Coronary artery (tissue), 2 donors: ENCODE measurements around the gene PLXNA3.

Experiments
- DNase-seq: peaks from one replicate; pipeline ENCODE4 v3.0.0-alpha.2; 2017; ENCODE audit warnings: low spot score
- H3K27ac ChIP-seq, 2 donors: fragments of 200-600 bp; sonication (generic); one replicate each; pipeline ENCODE4 v1.5.1; 2016 to 2019
- H3K4me3 ChIP-seq: fragments of 200-600 bp; sonication (generic); 2 replicates; pipeline ENCODE4 v1.5.1; 2016; ENCODE audit warnings: mild to moderate bottlenecking, moderate library complexity
- TF ChIP-seq, protein P1 (sequence below): fragments of 200-600 bp; sonication (generic); IDR thresholded peaks from one replicate; pipeline ENCODE4 v1.5.1; 2019; ENCODE audit warnings: antibody characterized with exemption

The PLXNA3 gene

DNA sequence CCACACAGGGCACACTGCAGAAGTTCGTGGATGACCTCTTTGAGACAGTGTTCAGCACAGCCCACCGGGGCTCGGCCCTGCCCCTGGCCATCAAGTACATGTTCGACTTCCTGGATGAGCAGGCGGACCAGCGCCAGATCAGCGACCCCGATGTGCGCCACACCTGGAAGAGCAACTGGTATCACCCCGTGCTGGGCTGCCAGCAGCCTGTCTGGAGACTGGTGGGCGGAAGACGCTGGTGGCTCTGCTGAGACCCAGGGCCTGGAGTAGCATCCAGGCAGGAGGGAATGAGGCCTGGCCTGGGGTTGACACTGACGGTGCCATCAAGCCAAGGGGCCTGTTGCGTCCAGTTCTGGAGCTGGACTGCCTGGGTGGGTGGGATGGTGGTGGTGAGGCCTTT is 12.4 kb downstream of the PLXNA3 start:
- TF ChIP-seq, protein P1, sequence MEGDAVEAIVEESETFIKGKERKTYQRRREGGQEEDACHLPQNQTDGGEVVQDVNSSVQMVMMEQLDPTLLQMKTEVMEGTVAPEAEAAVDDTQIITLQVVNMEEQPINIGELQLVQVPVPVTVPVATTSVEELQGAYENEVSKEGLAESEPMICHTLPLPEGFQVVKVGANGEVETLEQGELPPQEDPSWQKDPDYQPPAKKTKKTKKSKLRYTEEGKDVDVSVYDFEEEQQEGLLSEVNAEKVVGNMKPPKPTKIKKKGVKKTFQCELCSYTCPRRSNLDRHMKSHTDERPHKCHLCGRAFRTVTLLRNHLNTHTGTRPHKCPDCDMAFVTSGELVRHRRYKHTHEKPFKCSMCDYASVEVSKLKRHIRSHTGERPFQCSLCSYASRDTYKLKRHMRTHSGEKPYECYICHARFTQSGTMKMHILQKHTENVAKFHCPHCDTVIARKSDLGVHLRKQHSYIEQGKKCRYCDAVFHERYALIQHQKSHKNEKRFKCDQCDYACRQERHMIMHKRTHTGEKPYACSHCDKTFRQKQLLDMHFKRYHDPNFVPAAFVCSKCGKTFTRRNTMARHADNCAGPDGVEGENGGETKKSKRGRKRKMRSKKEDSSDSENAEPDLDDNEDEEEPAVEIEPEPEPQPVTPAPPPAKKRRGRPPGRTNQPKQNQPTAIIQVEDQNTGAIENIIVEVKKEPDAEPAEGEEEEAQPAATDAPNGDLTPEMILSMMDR: no peak
- Histone ChIP-seq H3K27ac (no peak overlapping the region), H3K4me3 (no peak overlapping the region)
- no peak for DNase-seq

DNA sequence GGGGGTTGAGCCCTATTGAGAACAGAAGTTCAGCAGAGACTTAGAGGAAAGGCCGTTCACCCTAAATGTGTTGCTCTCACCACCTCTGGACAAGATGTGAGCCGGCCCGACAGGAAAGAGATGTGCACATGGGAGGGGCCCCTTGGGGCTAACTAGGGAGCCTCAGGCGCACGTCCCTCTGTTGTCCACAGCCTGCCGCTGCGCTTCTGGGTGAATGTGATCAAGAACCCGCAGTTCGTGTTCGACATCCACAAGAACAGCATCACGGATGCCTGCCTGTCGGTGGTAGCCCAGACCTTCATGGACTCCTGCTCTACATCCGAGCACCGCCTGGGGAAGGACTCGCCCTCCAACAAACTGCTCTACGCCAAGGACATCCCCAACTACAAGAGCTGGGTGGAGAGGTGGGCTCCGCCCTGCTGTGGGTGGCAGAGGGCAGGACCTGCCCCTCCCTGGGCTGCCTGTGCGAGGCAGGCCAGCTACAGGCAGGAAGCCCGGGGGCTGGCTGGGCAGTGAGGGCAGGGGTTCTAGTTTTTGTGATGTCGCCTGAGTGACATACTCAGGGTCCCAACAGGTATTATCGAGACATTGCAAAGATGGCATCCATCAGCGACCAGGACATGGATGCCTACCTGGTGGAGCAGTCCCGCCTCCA is 13.0 kb downstream of the PLXNA3 start:
- Histone ChIP-seq H3K4me3 (no peak overlapping the region), H3K27ac (no peak overlapping the region)
- no peak for DNase-seq
- TF ChIP-seq, protein P1: no peak

DNA sequence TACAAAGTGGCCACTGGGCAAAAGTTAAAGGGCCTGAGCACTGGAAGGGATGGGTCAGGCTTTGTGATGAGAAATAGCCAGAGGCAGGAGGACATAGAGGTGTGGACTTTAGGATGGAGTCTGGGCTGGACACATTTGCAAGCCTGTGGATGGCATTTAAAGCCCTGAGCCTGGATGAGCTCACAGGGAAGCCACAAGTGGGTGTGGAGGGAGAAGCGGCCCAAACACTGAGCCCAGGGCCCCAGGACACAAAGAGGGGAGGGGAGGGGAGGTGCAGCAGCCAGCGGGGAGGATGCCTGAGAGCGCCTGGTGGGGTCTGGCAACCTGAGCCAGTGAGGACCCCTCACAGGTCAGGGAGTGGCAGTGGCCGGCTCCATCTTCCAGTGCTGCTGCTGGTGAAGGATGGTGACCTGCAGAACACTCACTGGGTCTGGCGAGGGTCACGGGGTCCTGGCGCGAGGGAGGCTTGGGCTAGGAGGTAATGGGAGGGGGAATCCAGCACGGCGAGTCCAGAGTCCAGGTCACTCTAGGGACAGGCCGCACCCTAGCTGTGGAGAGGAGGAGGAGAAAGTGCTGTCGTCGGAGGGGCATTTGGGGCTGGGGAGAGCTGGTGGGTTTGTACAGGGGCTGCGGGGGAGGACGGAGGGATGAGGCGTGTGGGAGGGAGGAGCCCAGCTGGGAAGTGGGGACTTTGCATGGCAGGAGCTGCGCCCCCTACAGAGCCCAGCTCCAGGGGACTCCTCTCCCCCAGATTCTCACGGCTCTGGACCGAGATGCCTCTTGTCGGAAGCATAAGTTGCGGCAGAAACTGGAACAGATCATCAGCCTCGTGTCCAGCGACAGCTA is 14.0 kb downstream of the PLXNA3 start:
- TF ChIP-seq, protein P1: no peak
- no peak overlapping the region for H3K4me3 ChIP-seq
- no peak for DNase-seq
- no peak overlapping the region for H3K27ac ChIP-seq

DNA sequence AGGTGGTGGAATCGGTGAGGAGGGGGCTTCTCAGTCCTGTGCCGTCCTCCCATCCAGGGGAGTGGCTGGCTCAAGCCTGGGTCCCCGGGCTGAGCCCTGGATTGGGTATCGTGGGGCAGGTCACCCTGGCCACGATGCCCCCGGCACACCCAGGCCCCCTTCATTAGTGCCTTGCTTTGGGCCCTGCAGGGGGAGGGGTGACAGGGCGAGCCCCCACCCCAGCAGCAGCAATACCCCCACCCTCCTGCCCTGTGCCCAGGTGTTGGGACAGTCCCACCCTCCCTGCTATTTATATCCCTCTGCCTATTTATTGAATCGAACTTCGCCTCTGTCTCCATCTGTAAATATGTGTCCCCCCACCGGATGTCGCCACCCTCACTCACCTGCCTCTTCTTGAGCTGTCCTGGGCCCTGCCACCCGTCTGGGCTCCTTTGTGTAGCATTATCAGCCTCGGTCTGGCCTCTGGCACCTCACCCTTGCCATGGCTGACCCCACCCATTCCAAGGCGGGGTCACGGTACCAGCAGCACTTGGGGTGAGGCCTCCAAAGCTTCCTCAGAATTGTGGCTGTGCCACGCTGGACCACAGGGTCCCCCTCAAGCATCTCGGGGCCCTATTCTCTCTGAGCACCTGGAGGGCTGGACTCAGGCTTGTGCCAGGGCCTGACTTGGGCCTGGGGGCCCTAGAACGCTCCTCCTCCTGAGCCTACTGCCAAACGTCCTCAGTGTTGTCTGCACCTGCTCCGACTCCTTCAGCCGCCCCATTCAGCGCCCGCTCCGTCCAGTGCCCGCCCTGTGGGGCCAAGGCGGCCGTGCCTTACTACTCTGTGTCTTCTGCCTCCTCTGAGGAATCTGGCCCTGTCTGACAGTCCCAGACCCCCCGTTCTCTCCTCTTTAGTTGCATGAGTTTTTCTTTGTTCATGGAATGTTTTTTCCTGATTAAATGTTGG is 14.9 kb downstream of the PLXNA3 start:
- no peak overlapping the region for H3K27ac ChIP-seq
- no peak for DNase-seq
- H3K4me3 ChIP-seq: no peak overlapping the region
- TF ChIP-seq, protein P1: no peak

DNA sequence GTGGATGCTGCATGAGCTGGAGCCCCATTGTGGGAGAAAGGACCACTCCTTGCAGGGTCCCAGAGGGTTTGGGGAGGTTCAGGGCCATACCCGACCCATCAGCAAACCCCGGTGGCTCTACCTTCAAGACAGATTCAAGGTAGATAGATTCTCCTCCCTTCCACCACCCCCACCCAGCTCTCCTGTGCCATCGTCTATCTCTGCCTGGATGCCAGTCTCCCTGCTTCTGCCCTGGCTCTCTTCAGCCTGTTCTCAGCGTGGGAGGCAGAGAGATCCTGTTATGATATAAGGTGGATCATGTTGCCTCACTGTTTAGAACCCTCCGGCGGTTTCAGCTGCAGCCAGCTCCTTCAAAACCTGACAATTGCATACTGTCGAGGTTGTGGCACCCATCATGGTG is 15.6 kb downstream of the PLXNA3 start:
- DNase-seq: no peak
- H3K4me3 ChIP-seq: no peak overlapping the region
- no peak overlapping the region for H3K27ac ChIP-seq
- TF ChIP-seq, protein P1: no peak

DNA sequence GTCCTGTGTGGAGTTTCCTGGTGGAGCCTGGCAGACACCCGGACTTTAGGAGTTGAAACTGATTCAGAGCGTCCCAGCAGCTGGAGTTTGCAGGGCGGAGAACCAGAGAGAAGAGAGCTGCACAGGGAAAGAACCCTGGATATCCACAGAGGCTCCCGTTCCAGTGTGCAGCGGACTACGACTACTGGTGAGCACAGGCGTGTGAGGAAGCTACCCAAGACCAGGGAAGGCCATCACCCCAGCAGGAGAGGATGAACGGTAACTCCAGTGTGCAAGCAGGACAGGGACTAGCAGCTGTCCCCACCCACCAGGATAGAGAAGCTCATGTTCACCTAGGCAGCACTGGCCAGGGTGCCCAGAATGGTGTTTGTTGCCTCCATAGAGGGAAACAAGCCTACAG is 18.7 kb downstream of the PLXNA3 start:
- Histone ChIP-seq H3K4me3 (no peak overlapping the region), H3K27ac (no peak overlapping the region)
- TF ChIP-seq, protein P1: no peak

More for the DNA sequence above, 18.7 kb downstream of the PLXNA3 start:
- DNase-seq: no peak
